Melanocyte of skin (primary cell): ENCODE results near the gene TPTE2. TPM values are rescaled to one million over a fixed set of nuclear protein-coding genes. Genes with fewer than 3 reads are reported as not detected.

ENCODE experiments used
- total RNA-seq, 2 donors: library from RNA; depleted of rRNA; stranded (reverse); fragments of >200 nt; gene quantifications; 2 replicates each; pipeline ENCODE4 v1.2.3, GENCODE V29; 2012

TPTE2 gene
- not detected for total RNA-seq

GRCh38 chr13:19561127-19561582 lies at the start of gene TPTE2:
TPTE2 (minus strand) TSS chr13:19561532; CDS start chr13:19503234, 58,298 bp downstream.

Other genes with a start within 250 kb of the TPTE2 start
- 10 to 100 TPM; 10.3 to 11.0 TPM for gene MPHOSPH8, start 72.1 kb upstream of the TPTE2 start, total RNA-seq
- gene PSPC1, start 221.4 kb upstream of the TPTE2 start, total RNA-seq: 10 to 100 TPM; 58.2 to 67.3 TPM